Erythroblast (primary cell): ENCODE data around the gene KDM1A.
"Not testable (repeated sequence)": the region's sequence is repeated elsewhere in the genome, so short reads cannot be mapped to it uniquely, and the experiment has no call there.

ENCODE experiments used
- GATA1 ChIP-seq: IDR thresholded peaks from 2 replicates; pipeline ENCODE4 v1.6.1; 2011; ENCODE audit warnings: low read depth, mild to moderate bottlenecking, control low read depth, low read length, moderate library complexity
- POLR2A ChIP-seq: IDR thresholded peaks from 2 replicates; pipeline ENCODE4 v1.6.1; 2011; ENCODE audit warnings: mild to moderate bottlenecking, low read length

GRCh38 chr1:22980471-22980790 is 38.8 kb upstream of the KDM1A start:
- not testable (repeated sequence) for TF ChIP-seq POLR2A, GATA1
